RPMI8226 (cell line): ENCODE measurements around the gene KIF13A.
A peak's percentile ranks its signal among the peaks of the same experiment; 100 is the strongest.
"Not testable (repeated sequence)": the region's sequence is repeated elsewhere in the genome, so short reads cannot be mapped to it uniquely, and the experiment has no call there.

Source experiments
- DNase-seq: peaks from one replicate; pipeline ENCODE4 v3.0.0-alpha.2; 2015

KIF13A gene

DNA sequence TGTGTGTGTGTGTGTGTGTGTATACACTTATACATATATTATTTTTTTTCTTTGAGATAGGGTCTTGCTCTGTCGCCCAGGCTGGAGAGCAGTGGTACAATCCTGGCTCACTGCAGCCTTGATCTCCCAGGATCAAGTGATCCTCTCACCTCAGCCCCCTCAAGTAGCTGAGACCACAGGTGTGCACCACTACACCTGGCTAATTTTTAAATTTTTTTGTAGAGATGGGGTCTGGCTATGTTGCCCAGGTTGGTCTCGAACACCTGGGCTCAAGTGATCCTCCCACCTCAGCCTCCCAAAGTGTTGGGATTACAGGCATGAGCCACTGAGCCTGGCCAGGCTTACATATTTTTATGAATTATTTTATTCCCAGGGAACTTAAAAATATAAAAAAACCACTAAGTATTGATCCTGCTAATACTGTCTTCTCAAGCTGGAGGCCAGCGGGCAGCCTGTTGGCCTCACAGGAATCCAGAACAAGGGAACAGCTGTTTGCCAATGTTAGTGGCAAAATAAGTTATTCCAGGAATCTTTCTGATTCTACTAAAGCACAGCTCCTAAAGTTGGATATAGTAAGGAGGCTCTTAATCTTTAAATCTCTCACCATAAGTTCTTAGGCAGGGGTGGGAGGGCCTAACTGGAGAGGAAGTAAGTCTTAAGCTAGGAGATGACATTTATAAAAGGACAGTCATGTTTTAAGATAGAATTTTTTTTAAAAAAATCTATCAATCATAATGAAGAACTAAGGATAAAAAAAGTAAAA is 145.2 kb downstream of the KIF13A start:
- DNase-seq: no peak

DNA sequence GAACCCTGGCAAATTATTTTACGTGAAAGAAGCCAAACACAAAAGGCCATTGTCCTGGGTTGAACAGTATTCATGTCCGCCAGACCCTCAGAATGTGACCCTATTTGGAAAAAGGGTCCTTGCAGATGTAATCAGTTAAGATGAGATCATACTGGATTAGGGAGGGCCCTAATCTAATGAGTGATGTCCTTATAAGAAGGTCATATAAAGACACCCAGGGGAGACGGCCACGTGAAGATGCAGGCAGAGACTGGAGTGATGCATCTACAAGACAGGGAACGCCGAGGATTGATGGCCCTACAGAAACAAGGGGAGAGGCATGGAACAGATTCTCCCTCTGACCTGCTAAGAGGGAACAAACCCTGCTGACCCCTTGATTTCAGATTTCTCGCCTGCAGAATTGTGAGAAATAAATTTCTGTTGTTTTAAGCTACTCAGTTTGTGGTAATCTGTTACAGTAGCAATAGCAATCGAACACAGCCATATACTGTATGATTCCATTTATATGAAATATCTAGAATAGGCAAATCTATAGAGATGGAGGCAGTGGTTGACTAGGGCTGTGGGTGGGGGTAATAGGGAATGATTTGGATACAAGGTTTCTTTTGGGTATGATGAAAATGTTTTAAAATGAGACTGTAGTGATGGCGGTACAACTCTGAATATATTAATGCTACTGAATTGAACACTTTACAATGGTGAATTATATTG is 147.8 kb downstream of the KIF13A start:
- DNase-seq: no peak

DNA sequence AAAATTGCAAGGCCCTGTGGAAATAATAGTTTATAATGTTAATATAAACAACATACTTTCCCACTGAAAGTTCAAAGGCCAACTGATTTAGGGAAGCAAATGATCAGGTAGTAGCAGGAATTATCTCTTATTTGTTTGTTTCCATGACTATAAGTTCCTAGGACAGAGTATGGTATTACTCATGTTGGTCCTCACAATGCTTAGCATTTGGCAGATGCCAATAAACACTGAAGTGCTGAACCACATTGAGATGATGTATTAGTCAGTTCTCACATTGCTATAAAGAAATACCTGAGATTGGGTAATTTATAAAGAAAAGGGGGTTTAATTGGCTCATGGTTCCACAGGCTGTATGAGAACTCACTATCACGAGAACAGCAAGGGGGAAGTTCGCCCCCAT is 151.1 kb downstream of the KIF13A start:
- DNase-seq: no peak

DNA sequence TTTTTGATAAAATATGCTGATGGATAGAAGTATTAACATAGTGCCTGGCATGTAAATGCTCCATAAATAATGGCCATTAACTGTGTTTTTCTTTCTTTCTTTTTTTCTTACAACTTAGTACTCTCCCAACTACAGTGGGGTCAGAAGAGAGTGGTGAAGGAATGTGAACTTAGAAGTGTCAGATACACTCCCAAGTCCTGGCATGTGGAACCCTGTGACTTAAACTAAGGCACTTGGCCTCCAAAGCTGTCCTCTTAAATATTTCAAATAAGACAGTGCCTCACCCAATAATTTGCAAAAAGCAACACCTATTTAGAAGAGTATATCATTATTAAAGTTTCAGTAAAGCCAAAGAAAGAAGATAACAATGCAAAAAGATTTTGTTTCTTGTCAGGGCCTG is 151.7 kb downstream of the KIF13A start:
- no peak for DNase-seq

DNA sequence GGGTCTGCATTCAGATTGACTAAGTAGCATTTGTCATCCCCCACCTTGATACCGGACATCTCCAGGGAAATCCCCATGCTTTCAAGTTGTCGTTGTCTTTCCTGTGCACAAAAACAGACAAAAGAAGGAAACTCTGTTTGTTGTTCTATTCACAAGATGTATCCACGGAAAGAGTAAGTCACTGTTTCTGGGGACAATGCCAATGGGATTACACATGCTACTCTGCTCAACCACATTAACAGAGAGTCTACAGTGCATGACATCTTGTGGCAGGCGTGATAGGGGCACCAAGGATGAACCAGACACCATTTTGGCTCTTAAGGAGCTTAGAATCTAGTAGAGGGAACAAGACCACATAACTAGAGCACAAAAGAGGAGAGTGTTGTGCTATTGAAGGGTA is 156.3 kb downstream of the KIF13A start:
- DNase-seq: no peak

DNA sequence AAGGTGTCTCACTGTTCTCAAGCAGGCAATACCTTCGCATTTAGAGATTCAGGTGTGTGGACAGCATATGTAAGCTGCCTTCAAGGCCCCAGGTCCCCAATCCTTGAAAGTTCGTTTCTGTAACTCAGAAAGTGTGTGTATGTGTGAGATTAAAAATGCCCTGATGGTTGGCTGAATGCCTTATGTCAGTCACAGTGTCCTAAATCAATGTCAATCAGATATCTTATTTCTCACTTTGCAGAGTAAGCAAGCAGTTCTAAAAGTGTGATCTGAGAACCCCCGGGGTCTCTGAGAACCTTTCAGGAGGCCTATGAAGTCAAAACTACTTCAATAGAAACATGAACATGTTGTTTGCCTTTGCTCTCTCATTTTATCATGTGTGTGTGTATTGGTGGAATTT is 157.5 kb downstream of the KIF13A start:
- DNase-seq: no peak

DNA sequence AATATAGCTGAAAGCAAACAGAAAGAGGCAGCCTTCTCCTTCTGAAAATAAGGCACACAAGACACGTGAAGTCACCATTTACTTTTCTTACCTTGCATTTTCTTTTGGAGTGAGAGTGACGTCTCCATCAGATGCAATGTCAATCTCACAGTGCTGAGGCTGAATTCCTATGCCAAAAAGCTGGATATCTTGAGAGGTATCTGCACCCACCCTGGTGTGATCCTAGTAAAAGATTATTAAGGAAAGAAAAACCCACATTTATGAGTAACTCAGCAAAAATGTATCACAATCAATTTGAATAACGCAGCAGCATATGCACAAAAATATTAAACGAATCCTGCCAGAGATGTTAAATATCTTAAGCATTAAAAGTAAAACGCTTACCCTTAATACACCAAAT is 159.3 kb downstream of the KIF13A start:
- DNase-seq: no peak

DNA sequence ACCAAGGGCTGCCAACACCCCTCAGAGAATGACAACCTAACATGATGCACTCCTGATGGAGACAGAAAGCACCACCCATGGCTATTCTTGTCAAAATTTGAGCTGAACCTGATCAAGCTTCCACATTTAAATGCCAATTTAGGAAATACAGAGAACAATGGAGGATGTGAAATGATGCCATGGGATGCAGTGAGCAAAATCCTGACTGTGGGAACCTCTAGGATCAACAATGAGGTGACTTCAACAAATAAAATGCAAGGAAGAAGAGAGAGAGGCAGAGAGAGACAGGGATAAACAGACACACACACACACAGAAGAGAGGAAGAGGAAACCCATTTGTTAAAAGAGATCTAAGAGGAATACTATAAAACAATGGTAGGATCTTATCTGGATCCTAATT is 161.1 kb downstream of the KIF13A start:
- no peak for DNase-seq

DNA sequence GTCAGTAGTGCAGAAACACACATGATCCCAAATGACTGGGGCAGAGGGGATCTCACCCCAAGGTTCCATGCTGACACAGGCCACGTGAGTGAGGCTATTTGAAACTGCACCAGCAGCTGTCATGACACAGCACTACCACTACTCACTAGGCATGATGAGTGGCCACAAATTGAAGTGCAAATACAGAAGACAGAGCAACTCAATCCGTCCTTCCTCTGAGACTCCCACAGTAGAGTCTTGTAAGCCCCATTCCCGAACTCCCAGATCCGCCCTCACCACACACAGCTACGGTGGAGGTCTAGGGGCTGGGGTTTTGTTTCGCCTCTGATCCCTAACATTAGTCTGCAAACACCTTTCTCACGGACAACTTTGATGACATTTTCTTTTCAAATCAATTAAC is 167.4 kb downstream of the KIF13A start:
- peak; percentile 79 for DNase-seq

DNA sequence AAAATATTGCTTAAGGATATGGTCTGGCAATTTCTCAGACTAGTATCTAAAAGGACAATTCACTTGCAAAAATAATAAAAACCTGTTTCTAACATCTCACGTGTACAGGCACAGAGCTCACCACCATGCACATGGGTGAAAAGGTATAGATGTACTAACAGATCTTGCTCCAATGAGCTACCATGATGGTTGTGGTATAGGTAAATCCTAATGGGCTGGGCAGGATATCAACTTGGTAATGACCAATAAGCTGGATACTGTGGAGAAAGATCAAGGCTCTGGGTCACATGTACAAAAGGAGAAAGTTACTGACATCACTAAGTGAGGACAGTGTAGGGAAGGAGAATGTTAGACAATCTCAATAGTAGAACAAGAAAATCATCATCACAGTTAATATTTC is 169.7 kb downstream of the KIF13A start:
- no peak for DNase-seq

DNA sequence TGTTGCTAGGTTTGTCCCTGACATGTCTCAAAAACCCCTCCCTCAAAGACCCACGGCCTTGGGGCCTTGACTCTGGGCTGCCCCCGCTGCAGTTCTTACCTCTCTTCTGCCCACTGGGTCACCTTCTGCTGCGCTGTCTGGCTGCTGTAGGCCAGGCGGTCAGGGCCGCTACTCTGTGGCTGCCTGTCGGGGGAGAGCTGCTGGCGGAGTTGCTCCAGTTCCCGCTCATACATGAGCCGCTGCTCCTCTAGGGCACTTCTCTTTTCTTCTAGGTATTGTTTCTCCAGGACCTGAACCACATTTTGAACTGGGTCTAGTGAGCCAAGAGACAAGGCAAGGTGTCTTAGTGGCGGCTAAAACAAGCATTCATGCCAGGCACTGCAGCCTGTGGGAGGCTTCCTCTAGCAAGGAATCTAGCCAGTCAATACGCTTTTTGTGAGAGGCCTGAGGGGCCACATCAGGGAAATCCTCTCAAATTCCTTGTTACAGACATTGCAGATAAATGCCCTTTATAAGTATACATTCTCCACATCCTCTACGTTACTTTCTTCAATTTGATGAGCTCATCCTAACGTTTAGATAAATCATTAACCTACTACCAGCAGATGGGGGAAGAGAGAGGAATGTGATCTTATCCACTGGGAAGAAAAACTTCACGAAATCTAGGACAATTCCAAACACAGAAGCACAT is 170.4 kb downstream of the KIF13A start:
- DNase-seq: peak; percentile 41

DNA sequence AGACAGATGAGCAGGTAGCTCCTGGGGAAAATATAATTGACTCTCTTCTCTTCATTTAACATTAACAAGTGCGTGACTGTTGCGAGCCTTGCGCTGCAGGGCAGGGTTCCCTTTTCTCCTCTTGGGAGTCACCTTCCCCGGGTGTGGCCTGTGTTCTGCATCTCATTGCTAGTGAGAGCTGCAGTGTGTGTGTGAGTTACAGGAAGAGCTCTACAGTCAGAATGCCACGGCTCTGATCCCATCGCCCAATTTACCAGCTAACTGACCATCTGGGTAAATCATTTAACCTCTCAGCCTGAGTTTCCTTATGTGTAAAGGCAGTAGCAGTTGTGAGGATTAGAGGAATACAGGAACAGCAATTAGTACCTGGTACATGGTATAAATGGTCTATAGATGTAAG is 173.9 kb downstream of the KIF13A start:
- no peak for DNase-seq

DNA sequence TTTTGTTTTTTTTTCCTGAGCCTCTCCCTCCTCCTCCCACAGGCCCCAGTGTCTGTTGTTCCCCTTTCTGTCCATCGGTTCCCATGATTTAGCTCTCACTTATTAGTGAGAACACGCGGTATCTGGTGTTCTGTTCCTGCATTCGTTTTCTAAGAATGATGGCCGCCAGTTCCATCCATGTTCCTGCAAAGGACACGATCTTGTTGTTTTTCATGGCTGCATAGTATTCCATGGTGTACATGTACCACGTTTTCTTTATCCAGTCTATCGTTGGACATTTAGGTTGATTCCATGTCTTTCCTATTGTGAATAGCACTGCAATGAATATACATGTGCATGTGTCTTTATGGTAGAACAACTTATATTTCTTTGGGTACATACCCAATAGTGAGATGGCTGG is 175.1 kb downstream of the KIF13A start:
- DNase-seq: no peak

DNA sequence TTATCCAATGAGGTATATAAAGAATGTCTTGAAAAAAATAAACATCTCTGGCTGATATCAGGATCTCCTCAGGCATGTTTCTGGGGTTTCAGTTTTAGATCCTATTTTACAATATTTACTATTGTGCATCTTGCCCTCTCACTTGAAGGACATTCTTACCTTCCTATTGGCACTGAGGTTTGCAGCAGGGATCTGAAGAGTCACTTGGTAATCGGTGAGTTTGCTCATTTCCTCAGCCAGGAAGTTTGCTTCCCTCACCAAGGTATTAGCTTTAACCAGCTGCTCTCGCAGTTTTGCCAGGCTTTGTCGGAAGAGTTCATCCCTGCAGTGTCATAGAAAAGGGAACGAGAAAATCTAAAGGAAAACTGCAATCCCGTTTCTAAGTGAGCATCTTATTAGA is 178.8 kb downstream of the KIF13A start:
- no peak for DNase-seq

DNA sequence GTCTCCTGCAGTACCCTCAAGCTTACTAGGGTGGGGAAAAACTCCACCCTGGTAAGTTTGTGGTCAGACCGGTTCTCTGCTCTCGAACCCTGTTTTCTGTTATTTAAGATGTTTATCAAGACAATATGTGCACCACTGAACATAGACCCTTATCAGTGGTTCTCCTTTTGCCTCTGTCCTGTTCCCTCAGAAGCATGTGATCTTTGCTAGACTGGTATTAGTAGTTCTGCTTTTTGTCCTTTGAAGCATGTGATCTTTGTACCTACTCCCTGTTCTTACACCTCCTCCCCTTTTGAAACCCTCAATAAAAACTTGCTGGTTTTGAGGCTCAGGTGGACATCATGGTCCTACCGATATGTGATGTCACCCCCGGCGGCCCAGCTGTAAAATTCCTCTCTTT is 180.0 kb downstream of the KIF13A start:
- not testable (repeated sequence) for DNase-seq

DNA sequence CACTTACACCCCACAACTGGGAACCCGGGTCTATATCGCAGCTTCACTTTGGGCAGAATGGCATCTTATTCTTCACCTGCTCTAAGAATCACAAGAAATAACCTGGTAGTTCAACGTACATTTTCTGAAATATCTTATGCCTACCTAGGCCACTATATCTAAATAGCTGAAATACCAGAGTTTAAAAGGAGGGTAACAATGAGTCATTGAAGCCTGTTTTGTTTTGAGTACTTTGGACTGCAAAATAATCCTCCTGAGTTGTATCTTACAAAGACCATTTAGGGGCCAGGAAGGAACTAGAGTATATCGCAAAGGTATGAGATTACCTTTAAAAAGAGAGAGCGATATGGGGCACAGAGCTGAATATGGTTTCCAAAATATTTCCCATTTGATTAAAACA is 184.0 kb downstream of the KIF13A start:
- DNase-seq: no peak

DNA sequence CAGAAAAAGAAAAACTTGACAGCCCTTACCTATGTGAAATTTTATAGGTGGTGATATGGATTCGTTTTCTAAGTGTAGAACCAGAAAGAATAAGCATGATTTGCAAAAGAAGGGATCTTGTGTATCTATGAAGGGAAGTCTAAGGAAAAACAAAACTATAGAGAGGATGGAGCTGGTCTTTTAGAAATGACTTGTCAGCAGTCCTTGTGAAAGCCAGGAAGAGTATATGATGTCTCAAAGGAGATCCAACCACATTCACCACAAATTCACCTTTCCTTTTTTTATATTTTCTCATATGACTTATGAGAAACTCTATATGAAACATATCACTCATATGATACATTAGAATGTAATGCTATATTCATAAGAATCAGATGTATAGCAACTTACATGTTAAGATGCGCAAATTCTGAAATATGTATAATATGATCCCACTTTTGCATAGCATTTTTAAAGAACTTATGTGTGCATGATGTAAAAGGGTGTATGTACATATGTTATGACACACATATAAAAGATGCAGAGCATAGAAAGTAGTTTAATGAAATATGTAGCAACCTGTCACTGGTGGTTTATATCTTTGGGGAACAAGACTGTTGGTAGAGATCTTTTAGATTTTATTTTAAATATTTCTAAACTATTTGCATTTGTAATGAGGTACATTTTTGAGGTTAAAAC is 188.8 kb downstream of the KIF13A start:
- no peak for DNase-seq

DNA sequence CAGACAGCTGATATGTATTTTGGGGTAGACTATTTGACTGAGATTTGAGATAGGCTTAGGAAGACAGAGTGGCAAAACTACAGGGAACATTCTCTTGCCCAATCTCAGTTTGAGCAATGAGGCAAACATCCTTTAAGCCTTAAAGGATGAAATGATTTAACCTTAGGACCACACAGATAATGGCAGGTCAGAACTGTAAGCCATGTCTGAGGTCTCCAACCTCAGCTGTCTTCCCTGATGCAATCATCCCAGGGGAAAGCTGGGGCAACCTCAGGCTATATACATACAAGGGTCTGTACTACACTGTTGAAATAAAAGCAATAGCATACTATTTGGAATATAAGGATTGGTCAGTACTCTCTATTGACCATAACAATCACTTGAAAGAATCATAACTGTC is 196.9 kb downstream of the KIF13A start:
- no peak for DNase-seq

DNA sequence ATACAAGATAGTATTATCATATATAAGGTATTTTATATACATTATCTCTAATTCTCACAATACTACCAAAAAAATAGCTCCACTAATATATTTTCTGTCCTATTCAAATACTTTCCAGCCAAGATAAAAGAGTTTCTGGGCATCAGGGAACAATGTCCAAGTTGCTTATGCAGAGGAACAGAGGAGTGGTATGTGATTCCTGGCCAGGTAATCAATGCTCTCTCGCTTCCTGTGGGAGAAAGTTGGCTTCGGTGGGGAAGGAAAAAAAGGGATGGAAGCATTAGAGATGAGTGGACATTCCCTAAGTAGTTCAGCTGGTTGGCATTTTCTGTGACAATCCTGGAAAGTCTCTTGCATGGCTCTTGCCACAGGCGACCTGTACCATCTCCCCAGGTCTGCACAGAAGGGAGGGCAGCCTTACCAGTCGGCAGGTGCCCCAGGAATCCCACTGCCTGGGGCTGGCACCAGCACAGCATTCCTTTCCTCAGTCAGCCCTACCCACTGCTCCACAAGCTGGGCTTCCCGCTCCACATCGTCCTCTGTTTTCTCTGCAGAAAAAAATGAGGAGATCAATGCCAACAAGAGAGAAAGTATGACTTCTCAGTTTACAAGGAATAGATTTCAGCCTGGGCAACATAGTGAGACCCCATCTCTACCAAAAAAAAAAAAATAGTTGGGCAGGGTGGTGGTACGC is 202.2 kb downstream of the KIF13A start:
- DNase-seq: no peak

DNA sequence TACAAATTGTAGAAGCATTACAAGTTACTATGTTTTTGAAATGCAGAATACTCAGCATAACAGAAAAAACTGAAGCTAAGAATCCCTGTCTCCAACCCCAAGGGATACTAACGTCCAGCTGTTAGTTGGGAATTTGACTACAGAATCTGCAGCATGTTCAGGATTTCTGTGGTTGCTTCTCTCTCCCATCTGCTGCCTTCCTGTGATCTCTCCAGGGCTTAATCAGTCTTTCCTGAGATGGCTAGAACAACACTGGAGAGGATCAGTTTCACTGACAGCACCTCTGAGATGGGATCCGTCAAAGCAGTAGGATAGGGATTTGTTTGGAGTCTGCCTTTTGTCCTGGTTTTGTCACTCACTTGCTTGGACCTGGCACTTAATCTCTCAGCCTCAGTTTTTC is 207.4 kb downstream of the KIF13A start:
- DNase-seq: no peak

DNA sequence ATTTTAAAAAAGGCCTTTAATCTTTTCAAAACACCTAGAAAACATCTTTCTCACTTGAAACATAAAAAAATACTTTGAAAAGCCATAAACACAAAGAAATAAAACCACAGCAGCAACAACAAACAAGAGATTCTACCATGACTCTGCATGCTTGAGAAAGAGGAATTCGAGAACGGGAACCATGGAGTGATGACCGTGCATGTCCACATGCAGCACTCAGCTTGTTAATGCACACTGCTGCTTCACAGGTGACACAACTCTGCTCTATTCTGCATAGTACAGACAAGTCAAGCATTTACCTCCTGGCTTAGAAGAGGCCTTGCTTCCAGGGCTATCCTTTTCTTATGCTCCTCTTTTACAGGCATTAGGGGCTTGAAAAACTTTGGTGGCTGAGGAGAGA is 215.8 kb downstream of the KIF13A start:
- no peak for DNase-seq

DNA sequence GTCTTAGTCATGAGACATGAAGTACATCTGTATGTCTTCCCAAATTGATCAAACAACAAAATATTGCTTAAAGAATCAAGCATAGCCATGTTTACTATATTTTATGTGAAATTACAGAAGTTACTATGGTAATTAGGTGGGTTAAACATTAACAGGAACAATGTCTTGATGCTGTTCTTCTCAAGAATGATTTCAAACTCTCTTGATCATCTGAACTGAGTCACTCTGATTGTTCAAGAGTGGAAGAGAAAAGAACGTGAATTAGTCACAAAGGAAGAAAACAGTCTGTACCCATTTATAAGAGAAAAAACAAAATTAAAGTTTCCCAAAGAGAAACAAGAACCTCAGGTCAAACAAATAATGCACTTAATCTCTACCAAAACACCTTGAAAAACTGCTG is 218.6 kb downstream of the KIF13A start:
- DNase-seq: no peak

DNA sequence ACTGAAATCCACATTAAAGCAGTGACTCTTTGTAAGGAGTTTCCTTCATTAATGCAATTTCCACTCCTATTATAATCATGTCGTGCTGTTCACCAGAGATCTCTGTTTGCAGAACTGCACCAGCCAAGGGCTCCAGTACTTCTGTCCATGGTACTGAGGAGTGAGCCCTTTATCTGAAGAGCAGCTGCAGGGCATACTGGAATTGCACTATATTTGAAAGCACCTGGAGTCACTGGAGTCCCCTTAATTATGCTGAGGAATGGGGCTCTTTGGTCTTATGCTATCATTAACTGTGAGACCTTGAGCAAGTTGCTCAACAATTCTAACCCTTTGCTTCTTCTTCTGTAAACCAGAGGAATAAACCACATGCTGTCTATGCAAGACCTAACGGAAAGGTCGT is 219.0 kb downstream of the KIF13A start:
- peak; percentile 41 for DNase-seq
